HFFc6 (cell line): ENCODE data around the gene SYNJ1. TPM values are rescaled to one million over a fixed set of nuclear protein-coding genes. Genes with fewer than 3 reads are reported as not detected.

Source experiments
- DNase-seq: peaks from one replicate; pipeline ENCODE4 v3.0.0-alpha.2; 2018
- H3K27ac Mint-ChIP-seq: 2 replicates; pipeline ENCODE4 v1.8.0; 2020; ENCODE audit warnings: mild to moderate bottlenecking, mixed read lengths
- H3K27me3 Mint-ChIP-seq: 2 replicates; pipeline ENCODE4 v1.8.0; 2021; ENCODE audit warnings: mild to moderate bottlenecking, moderate library complexity, mixed read lengths; ENCODE audit not compliant: insufficient read depth
- H3K36me3 Mint-ChIP-seq: 2 replicates; pipeline ENCODE4 v1.8.0; 2021; ENCODE audit warnings: low read depth, mixed read lengths
- H3K4me1 Mint-ChIP-seq: 2 replicates; pipeline ENCODE4 v1.8.0; 2020; ENCODE audit warnings: low read depth, mixed read lengths
- H3K4me3 Mint-ChIP-seq: 2 replicates; pipeline ENCODE4 v1.8.0; 2020; ENCODE audit warnings: mild to moderate bottlenecking, moderate library complexity, mixed read lengths
- H3K9me3 Mint-ChIP-seq: 2 replicates; pipeline ENCODE4 v1.8.0; 2020; ENCODE audit warnings: mild to moderate bottlenecking, mixed read lengths
- CTCF ChIP-seq: fragments of 200-600 bp; sonication (generic); IDR thresholded peaks from 2 replicates; pipeline ENCODE4 v1.5.0; 2021; ENCODE audit warnings: antibody characterized with exemption, mild to moderate bottlenecking
- total RNA-seq, 6 experiments: library from RNA; stranded (reverse); fragmentation: NEBNext Ultra II Directional; extraction: Animal tissue kit (Norgen Biotek cat#: 25700); gene quantifications; 2 replicates in 1 of 6; 3 replicates in 5 of 6; pipeline ENCODE4 v1.2.3, GENCODE V29; 2021

Gene SYNJ1
- total RNA-seq, 6 experiments from 2014 or later: 14.3 to 17.9 (median 15.6) TPM

GRCh38 chr21:32608851-32609250, 119.0 kb downstream of the SYNJ1 start:
- H3K9me3 Mint-ChIP-seq: no peaks in the 10 kb centered on the region
- H3K4me1 Mint-ChIP-seq: peaks cover 7% of the 10 kb centered on the region; the same call in 1 of the 2 replicates
- no peak overlapping the region for H3K27ac Mint-ChIP-seq
- no peak overlapping the region for H3K4me3 Mint-ChIP-seq
- H3K27me3 Mint-ChIP-seq: peaks cover 4% of the 10 kb centered on the region
- no peak for DNase-seq
- no peak for TF ChIP-seq CTCF
- H3K36me3 Mint-ChIP-seq: peaks cover 15% of the 10 kb centered on the region

- H3K36me3 Mint-ChIP-seq: peaks cover 24% of the 10 kb centered on the region
- no peak for DNase-seq
- TF ChIP-seq CTCF: no peak
- no peaks in the 10 kb centered on the region for H3K4me1 Mint-ChIP-seq
- H3K4me3 Mint-ChIP-seq: no peak overlapping the region
- H3K9me3 Mint-ChIP-seq: no peaks in the 10 kb centered on the region
- peaks cover 2% of the 10 kb centered on the region for H3K27me3 Mint-ChIP-seq
- no peak overlapping the region for H3K27ac Mint-ChIP-seq
Measured at GRCh38 chr21:32605469-32605868, 122.3 kb downstream of the SYNJ1 start.

GRCh38 chr21:32604464-32604863, 123.3 kb downstream of the SYNJ1 start:
- peaks cover 21% of the 10 kb centered on the region for H3K36me3 Mint-ChIP-seq
- no peak overlapping the region for H3K27ac Mint-ChIP-seq
- no peak for DNase-seq
- no peaks in the 10 kb centered on the region for H3K9me3 Mint-ChIP-seq
- H3K27me3 Mint-ChIP-seq: peaks cover 2% of the 10 kb centered on the region
- H3K4me1 Mint-ChIP-seq: no peaks in the 10 kb centered on the region
- no peak for TF ChIP-seq CTCF
- H3K4me3 Mint-ChIP-seq: no peak overlapping the region

- Mint-ChIP-seq H3K9me3 (no peaks in the 10 kb centered on the region), H3K27ac (no peak overlapping the region)
Measured at GRCh38 chr21:32603131-32603530, 124.7 kb downstream of the SYNJ1 start.

GRCh38 chr21:32602099-32602498, 125.7 kb downstream of the SYNJ1 start:
- TF ChIP-seq CTCF: no peak
- no peaks in the 10 kb centered on the region for H3K9me3 Mint-ChIP-seq
- peaks cover 29% of the 10 kb centered on the region for H3K36me3 Mint-ChIP-seq
- peaks cover 3% of the 10 kb centered on the region for H3K27me3 Mint-ChIP-seq
- H3K4me1 Mint-ChIP-seq: peaks cover 8% of the 10 kb centered on the region
- H3K4me3 Mint-ChIP-seq: no peak overlapping the region
- DNase-seq: no peak
- peak overlapping the region; percentile 23; the same call in 1 of the 2 replicates for H3K27ac Mint-ChIP-seq

More at GRCh38 chr21:32603131-32603530, 124.7 kb downstream of the SYNJ1 start:
- DNase-seq: no peak
- no peak overlapping the region for H3K4me3 Mint-ChIP-seq
- H3K36me3 Mint-ChIP-seq: peaks cover 25% of the 10 kb centered on the region
- peaks cover 2% of the 10 kb centered on the region for H3K27me3 Mint-ChIP-seq
- no peak for TF ChIP-seq CTCF
- H3K4me1 Mint-ChIP-seq: no peaks in the 10 kb centered on the region

- H3K36me3 Mint-ChIP-seq: peaks cover 23% of the 10 kb centered on the region
- H3K4me1 Mint-ChIP-seq: peaks cover 15% of the 10 kb centered on the region
- no peak for TF ChIP-seq CTCF
- H3K27me3 Mint-ChIP-seq: peaks cover 2% of the 10 kb centered on the region
- H3K27ac Mint-ChIP-seq: no peak overlapping the region
- no peaks in the 10 kb centered on the region for H3K9me3 Mint-ChIP-seq
- H3K4me3 Mint-ChIP-seq: no peak overlapping the region
- no peak for DNase-seq
Measured at GRCh38 chr21:32599526-32599925, 128.3 kb downstream of the SYNJ1 start.
